Transverse colon (tissue), 4 donors: ENCODE measurements around the gene RPS15A. TPM values are rescaled to one million over a fixed set of nuclear protein-coding genes. Genes with fewer than 3 reads are reported as not detected.

Experiments
- DNase-seq: peaks from one replicate; pipeline ENCODE4 v3.0.0-alpha.2; 2019
- H3K27ac ChIP-seq, 4 donors: fragments of 200-600 bp; sonication (generic); 2 replicates each; pipeline ENCODE4 v1.5.1; 2016 to 2018; ENCODE audit warnings: inconsistent platforms in 4 of 4
- H3K27me3 ChIP-seq: fragments of 200-600 bp; sonication (generic); 2 replicates; pipeline ENCODE4 v1.5.1; 2017; ENCODE audit warnings: inconsistent platforms
- H3K36me3 ChIP-seq, 4 donors: fragments of 200-600 bp; sonication (generic); 2 replicates each; pipeline ENCODE4 v1.5.1; 2017 to 2019; ENCODE audit warnings: inconsistent platforms in 4 of 4
- H3K4me1 ChIP-seq, 4 donors: fragments of 200-600 bp; sonication (generic); 2 replicates each; pipeline ENCODE4 v1.5.1; 2017 to 2020; ENCODE audit warnings: inconsistent platforms in 4 of 4
- H3K4me3 ChIP-seq, 4 donors: fragments of 200-600 bp; sonication (generic); 1 replicate in 1 of 4; 2 replicates in 3 of 4; pipeline versions ENCODE4 v1.5.1 to v1.6.1; 2017 to 2019; ENCODE audit warnings: inconsistent platforms in 4 of 4
- H3K9me3 ChIP-seq, 2 donors: fragments of 200-600 bp; sonication (generic); 2 replicates each; pipeline ENCODE4 v1.5.1; 2017 to 2019; ENCODE audit warnings: inconsistent platforms in 2 of 2
- CTCF ChIP-seq, 5 experiments: fragments of 200-600 bp in 3 of 5; fragments of 450-650 bp in 2 of 5; sonication (generic) in 3 of 5; IDR thresholded peaks; 1 replicate in 2 of 5; 2 replicates in 3 of 5; pipeline ENCODE4 v1.5.1; 2016 to 2017; ENCODE audit warnings: antibody characterized with exemption in 5 of 5, inconsistent platforms in 3 of 5, mild to moderate bottlenecking in 2 of 5, moderate library complexity in 1 of 5
- EP300 ChIP-seq: sonication (generic); formaldehyde crosslinking; IDR thresholded peaks from one replicate; pipeline ENCODE4 v1.6.1; 2017; ENCODE audit warnings: antibody characterized with exemption, low read depth
- POLR2A ChIP-seq: fragments of 450-650 bp; IDR thresholded peaks from one replicate; pipeline ENCODE4 v1.6.1; 2016; ENCODE audit warnings: antibody characterized with exemption, mild to moderate bottlenecking, moderate library complexity
- POLR2AphosphoS5 ChIP-seq, 3 donors: sonication (generic); formaldehyde crosslinking; IDR thresholded peaks; one replicate each; pipeline ENCODE4 v1.6.1; 2016; ENCODE audit warnings: antibody characterized with exemption in 3 of 3
- WGBS, 2 donors: methylation state at CpG; one replicate each; pipeline ENCODE4 v1.1.5; 2018; ENCODE audit warnings: low coverage in 1 of 2; 5-methylcytosine and 5-hydroxymethylcytosine counted together
- in situ Hi-C, 4 donors: fragments of 200-750 bp; cut with MboI; loops; one replicate each; pipeline versions ENCODE4 v1.15.0 to v1.15.1; 2017; ENCODE audit warnings: low sequenced_read_pairs in 3 of 4, low pct_ligation_motif_present in 1 of 4, low pct_unique_long_range_greater_than_20kb in 1 of 4
- intact Hi-C: fragments of 100-400 bp; cut with DNase I; formaldehyde crosslinking; loops from one replicate; pipeline ENCODE4 v1.15.1; 2023; ENCODE audit warnings: low total_unique reads
- total RNA-seq, 4 donors: library from RNA; depleted of rRNA; stranded (reverse); fragments of >200 nt; gene quantifications; one replicate each; pipeline ENCODE4 v1.1.0, GENCODE V29; 2016

RPS15A gene
- 1,000 to 10,000 TPM in 3 of 4 donors, 100 to 1,000 TPM in 1; 885 to 1,418 (median 1,010) TPM for total RNA-seq

DNA sequence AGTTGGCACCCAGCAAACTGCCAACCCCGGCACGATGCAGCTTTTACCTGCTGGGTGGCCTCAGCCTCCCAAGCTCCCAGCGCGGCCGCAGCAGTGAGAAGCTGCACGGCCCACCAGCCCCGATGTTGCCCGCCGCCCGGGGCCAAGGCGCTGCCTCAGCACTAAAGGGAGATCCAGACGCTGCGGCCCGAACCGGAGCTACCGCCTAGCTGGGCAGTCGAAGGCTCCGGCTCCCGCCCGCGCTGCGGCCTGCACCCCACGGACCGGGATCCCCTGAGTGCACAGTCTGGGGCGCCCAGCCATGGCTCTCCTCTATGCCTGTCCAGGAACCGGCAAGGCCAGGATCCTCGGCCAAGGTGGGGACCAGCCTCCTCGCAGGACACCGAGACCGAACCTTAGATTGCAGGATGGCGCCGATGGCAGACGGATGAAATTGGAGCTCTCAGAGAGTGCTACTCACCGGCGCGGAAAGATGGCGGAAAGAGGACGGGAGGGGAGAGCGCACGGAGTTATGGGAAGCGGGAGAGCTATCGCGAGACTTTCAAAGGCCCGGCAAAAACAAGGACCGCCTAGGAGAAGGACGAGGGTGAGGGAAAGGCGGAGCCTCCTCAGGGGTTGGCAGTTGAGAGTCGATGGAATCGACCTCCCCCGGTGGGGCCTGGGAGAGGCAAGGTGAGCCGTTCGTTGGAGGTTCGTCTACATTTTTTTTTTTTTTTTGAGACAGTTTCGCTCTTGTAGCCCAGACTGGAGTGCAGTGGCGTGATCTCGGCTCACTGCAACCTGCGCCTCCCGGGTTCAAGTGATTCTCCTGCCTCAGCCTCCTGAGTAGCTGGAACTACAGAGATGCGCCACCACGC is at the start of gene RPS15A:
TSS of gene RPS15A (minus strand) at position 485 of the 857 bp plus-strand sequence. CDS start 1,221 bp downstream, outside the sequence.
- 1 to 3% methylated on average over 16 to 60 of the region's 60 CpGs for WGBS, 2 donors
- Histone ChIP-seq H3K9me3 (no peaks in the 10 kb centered on the region), H3K4me3 (peak within 1 kb of the TSS; percentile 70 to 88 (median 82)), H3K27me3 (no peaks in the 10 kb centered on the region), H3K27ac (peak within 1 kb of the TSS; percentile 85 to 92 (median 90)), H3K4me1 (peaks cover 9 to 51% (median 39%) of the 10 kb centered on the region in 4 donors), H3K36me3 (peaks cover 0 to 60% (median 24%) of the 10 kb centered on the region in 4 donors)
- peak; percentile 95 for DNase-seq
- in situ Hi-C loops = no loop called here
- TF ChIP-seq CTCF (IDR thresholded peaks at IDR 0.05) (no peak), POLR2AphosphoS5 (IDR thresholded peaks at IDR 0.05) (peak; percentile 91 to 95 (median 94)), EP300 (no peak), POLR2A (peak; percentile 87)
- intact Hi-C loops = no loop called here

DNA sequence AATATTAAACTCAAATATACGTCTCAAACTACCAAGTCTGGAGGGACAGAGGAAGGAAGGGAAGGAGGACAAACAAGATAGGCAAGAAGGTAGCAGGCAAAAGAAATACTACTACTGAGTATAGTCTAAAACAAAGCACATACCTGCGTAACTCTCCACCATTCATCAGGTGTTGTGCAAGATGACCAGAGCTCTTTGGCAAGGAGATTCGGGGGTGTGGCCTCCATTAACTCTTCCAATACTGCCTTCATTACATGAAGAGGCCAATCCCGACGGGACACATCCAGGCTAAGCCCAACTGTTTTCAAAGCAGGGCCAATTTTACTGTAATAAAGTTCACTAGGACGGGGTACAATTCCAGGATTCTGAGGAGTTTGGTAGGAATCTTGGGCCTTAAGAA is 49.4 kb upstream of the RPS15A start:
- 36 to 64% methylated on average over 5 to 6 of the region's 6 CpGs for WGBS, 2 donors
- H3K36me3 ChIP-seq = peaks cover 0 to 68% (median 30%) of the 10 kb centered on the region in 4 donors
- in situ Hi-C loops = loop anchor here in 1 of 4 donors (25.0 kb wide), 1 partner anchor 123 kb away; no protein-coding TSS in a partner anchor
- DNase-seq = peak; percentile 41
- H3K27me3 ChIP-seq = no peaks in the 10 kb centered on the region
- no peak overlapping the region for H3K4me3 ChIP-seq
- intact Hi-C loops = no loop called here
- no peaks in the 10 kb centered on the region for H3K9me3 ChIP-seq
- H3K4me1 ChIP-seq = peaks cover 0 to 13% (median 0%) of the 10 kb centered on the region in 4 donors
- H3K27ac ChIP-seq = no peak overlapping the region
- TF ChIP-seq POLR2AphosphoS5 (IDR thresholded peaks at IDR 0.05) (no peak), POLR2A (no peak), EP300 (no peak), CTCF (IDR thresholded peaks at IDR 0.05) (no peak)

GRCh38 chr16:18836702-18837101 is 46.6 kb upstream of the RPS15A start:
- H3K27ac ChIP-seq = no peak overlapping the region
- H3K4me3 ChIP-seq = no peak overlapping the region
- in situ Hi-C loops = loop anchor here in 1 of 4 donors (25.0 kb wide), 1 partner anchor 126 kb away; no protein-coding TSS in a partner anchor
- H3K36me3 ChIP-seq = peaks cover 0 to 81% (median 36%) of the 10 kb centered on the region in 4 donors
- no peak for TF ChIP-seq POLR2AphosphoS5 (IDR thresholded peaks at IDR 0.05)
- TF ChIP-seq CTCF (IDR thresholded peaks at IDR 0.05) = no peak
- TF ChIP-seq POLR2A = no peak
- no peak for TF ChIP-seq EP300
- H3K9me3 ChIP-seq = no peaks in the 10 kb centered on the region
- no peak for DNase-seq
- intact Hi-C loops = no loop called here
- H3K27me3 ChIP-seq = no peaks in the 10 kb centered on the region
- peaks cover 0 to 13% (median 0%) of the 10 kb centered on the region in 4 donors for H3K4me1 ChIP-seq

DNA sequence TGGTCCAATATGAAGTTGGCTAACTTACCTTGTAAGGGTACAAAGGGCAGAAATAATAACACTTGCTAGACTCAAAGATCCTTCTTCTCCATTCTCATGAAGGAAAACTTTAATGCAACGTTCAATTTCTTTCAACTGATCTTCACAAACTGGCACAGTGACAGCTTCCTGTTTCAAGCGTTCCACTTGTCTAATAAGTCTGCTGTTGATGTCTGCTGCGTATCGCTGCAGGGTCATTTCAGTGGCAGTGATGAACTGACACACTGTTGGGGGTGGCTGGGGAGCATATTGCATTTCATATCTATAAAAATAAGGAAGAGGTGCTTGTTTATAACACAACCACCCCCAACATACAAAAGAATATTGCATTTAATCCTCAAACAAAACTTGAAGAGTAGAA is 44.7 kb upstream of the RPS15A start:
- WGBS, 2 donors = 50 to 72% methylated on average over 1 to 4 of the region's 4 CpGs
- intact Hi-C loops = no loop called here
- in situ Hi-C loops = loop anchor here in 1 of 4 donors (25.0 kb wide), 1 partner anchor 127 kb away; no protein-coding TSS in a partner anchor

More for the DNA sequence above, 44.7 kb upstream of the RPS15A start:
- H3K27me3 ChIP-seq = no peaks in the 10 kb centered on the region
- peaks cover 0 to 10% (median 0%) of the 10 kb centered on the region in 4 donors for H3K4me1 ChIP-seq
- no peaks in the 10 kb centered on the region for H3K9me3 ChIP-seq
- no peak for DNase-seq
- peaks cover 0 to 82% (median 40%) of the 10 kb centered on the region in 4 donors for H3K36me3 ChIP-seq
- H3K4me3 ChIP-seq = no peak overlapping the region
- TF ChIP-seq POLR2A = no peak
- no peak for TF ChIP-seq EP300
- TF ChIP-seq POLR2AphosphoS5 (IDR thresholded peaks at IDR 0.05) = no peak
- TF ChIP-seq CTCF (IDR thresholded peaks at IDR 0.05) = no peak
- peak overlapping the region in 2 of 4 donors; percentile 5 to 10 for H3K27ac ChIP-seq
